Stimulated activated memory B cell treated with anti-CD40 and anti-IgM and Interleukin-4, amounts not matched to agents 10 μg/mL and 1 μg/mL and 100 μg/mL, for 72 hours (primary cell): ENCODE measurements around the gene CCDC149.

Source experiments
- ATAC-seq: fragments of 150-1000 bp; cut with Tn5 transposase; 2 replicates; pipeline ENCODE4 v1.10.0; 2021
- H3K27ac Mint-ChIP-seq: one replicate; pipeline ENCODE4 v1.8.0; 2022; ENCODE audit warnings: mild to moderate bottlenecking, mixed read lengths
- H3K27me3 Mint-ChIP-seq: one replicate; pipeline ENCODE4 v1.8.0; 2022; ENCODE audit warnings: mixed read lengths
- H3K36me3 Mint-ChIP-seq: one replicate; pipeline ENCODE4 v1.8.0; 2022; ENCODE audit warnings: mixed read lengths
- H3K4me1 Mint-ChIP-seq: one replicate; pipeline ENCODE4 v1.8.0; 2022; ENCODE audit warnings: mixed read lengths
- H3K4me3 Mint-ChIP-seq: one replicate; pipeline ENCODE4 v1.8.0; 2022; ENCODE audit warnings: mild to moderate bottlenecking, moderate library complexity, mixed read lengths
- H3K9me3 Mint-ChIP-seq: one replicate; pipeline ENCODE4 v1.8.0; 2022; ENCODE audit warnings: mixed read lengths

Gene CCDC149

DNA sequence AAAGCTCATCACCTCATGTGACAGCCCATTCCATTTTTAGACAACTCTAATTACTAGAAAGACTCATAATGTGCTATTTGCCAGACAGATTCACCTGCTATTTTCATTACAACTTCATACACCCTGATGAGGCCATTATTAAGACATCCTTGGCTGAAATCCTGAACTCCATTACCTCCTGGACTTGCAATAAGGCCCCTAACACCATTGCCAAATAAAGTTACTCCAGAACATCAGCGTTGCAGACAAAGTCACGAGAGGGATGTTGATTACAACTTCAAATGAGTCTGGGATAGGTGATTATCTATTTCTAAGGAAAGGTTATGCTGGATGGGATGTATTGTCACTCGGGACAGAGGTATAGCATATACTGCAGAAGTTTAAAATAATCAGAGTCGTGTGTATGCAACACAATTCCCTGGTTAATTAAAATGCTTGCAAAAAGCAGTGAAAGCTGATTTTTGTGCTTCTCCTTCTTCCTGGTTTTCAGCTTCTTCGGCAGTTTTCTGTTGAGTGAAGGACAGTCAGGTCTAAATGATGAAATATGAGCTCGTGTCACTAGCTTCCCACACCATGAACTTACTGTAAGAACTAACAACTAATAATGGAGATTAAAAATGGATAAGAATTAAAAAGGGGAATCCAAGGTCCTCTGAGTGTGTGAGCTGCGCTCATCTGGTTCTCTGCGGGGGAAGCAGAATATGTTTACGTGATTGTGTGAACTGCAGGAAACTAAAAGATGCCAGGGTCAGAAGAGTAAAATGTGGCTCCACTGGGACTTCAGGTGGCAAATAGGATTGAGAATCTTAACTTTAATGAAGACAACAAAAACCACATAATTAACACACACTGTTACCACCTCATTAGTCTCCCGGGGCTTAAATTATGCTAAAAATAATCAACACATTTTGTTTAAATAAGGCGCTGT lies 135.0 kb downstream of the CCDC149 start:
- H3K36me3 Mint-ChIP-seq, result no peaks in the 10 kb centered on the region
- H3K9me3 Mint-ChIP-seq, result no peaks in the 10 kb centered on the region
- H3K4me1 Mint-ChIP-seq, result no peaks in the 10 kb centered on the region
- no peak for ATAC-seq
- H3K27me3 Mint-ChIP-seq, result no peaks in the 10 kb centered on the region
- no peak overlapping the region for H3K4me3 Mint-ChIP-seq
- H3K27ac Mint-ChIP-seq, result no peak overlapping the region

GRCh38 chr4:24775750-24776149 lies 137.1 kb downstream of the CCDC149 start:
- Mint-ChIP-seq H3K27ac (no peak overlapping the region), H3K4me1 (no peaks in the 10 kb centered on the region), H3K27me3 (no peaks in the 10 kb centered on the region), H3K4me3 (no peak overlapping the region), H3K9me3 (no peaks in the 10 kb centered on the region), H3K36me3 (no peaks in the 10 kb centered on the region)
- ATAC-seq, result no peak

GRCh38 chr4:24775032-24775605 lies 137.7 kb downstream of the CCDC149 start:
- H3K27me3 Mint-ChIP-seq, result no peaks in the 10 kb centered on the region
- H3K36me3 Mint-ChIP-seq, result no peaks in the 10 kb centered on the region
- no peaks in the 10 kb centered on the region for H3K9me3 Mint-ChIP-seq
- no peaks in the 10 kb centered on the region for H3K4me1 Mint-ChIP-seq
- ATAC-seq, result no peak
- no peak overlapping the region for H3K4me3 Mint-ChIP-seq
- H3K27ac Mint-ChIP-seq, result no peak overlapping the region

GRCh38 chr4:24774452-24774851 lies 138.4 kb downstream of the CCDC149 start:
- ATAC-seq, result no peak
- Mint-ChIP-seq H3K9me3 (no peaks in the 10 kb centered on the region), H3K4me3 (no peak overlapping the region), H3K27me3 (no peaks in the 10 kb centered on the region), H3K27ac (no peak overlapping the region), H3K36me3 (no peaks in the 10 kb centered on the region), H3K4me1 (no peaks in the 10 kb centered on the region)

- no peak for ATAC-seq
- no peaks in the 10 kb centered on the region for H3K36me3 Mint-ChIP-seq
- no peaks in the 10 kb centered on the region for H3K4me1 Mint-ChIP-seq
- no peaks in the 10 kb centered on the region for H3K9me3 Mint-ChIP-seq
- no peaks in the 10 kb centered on the region for H3K27me3 Mint-ChIP-seq
- no peak overlapping the region for H3K27ac Mint-ChIP-seq
- no peak overlapping the region for H3K4me3 Mint-ChIP-seq
These were observed 139.9 kb downstream of the CCDC149 start for GRCh38 chr4:24772952-24773351.

DNA sequence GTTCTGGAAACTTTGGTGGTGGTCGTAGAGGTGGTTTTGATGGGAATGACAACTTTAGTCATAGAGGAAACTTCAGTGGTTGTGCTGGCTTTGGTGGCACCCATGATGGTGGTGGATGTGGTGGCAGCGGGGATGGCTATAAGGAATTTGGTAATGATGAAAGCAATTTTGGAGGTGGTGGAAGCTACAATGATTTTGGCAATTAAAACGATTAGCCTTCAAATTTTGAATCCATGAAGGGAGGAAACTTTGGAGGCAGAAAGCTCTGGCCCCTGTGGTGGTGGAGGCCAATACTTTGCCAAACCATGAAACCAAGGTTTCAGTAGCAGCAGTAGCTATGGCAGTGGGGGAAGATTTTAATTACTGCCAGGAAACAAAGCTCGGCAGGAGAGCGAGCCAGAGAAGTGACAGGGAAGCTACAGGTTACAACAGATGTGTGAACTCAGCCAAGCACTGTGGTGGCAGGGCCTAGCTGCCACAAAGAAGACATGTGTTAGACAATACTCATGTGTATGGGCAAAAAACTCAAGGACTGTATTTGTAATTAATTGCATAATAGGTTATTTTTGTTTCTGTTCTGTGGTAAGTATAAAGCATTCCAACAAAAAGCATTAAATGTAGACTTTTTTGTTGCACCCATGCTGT lies 140.7 kb downstream of the CCDC149 start:
- Mint-ChIP-seq H3K9me3 (no peaks in the 10 kb centered on the region), H3K27ac (no peak overlapping the region), H3K4me3 (no peak overlapping the region), H3K36me3 (no peaks in the 10 kb centered on the region), H3K4me1 (no peaks in the 10 kb centered on the region), H3K27me3 (no peaks in the 10 kb centered on the region)
- no peak for ATAC-seq

DNA sequence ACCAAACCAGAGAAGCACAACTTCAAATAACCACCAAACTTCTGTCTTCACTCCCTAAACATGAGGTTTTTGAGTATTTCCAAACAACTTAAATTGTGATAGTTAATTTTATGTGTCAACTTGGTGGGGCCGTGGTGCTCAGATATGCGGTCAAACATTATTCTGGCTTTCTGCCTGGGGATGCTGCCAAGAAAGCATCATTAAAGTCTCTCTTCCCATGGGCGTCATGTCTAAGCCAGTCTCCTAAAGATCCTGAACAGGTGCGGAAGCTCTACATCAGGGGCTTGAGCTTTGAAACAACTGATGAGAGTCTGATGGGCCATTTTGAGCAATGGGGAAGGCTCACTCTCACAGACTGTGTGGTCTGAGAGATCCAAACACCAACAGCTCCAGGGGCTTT lies 141.6 kb downstream of the CCDC149 start:
- no peak overlapping the region for H3K4me3 Mint-ChIP-seq
- no peaks in the 10 kb centered on the region for H3K9me3 Mint-ChIP-seq
- no peak for ATAC-seq
- no peaks in the 10 kb centered on the region for H3K27me3 Mint-ChIP-seq
- no peaks in the 10 kb centered on the region for H3K4me1 Mint-ChIP-seq
- H3K27ac Mint-ChIP-seq, result no peak overlapping the region
- no peaks in the 10 kb centered on the region for H3K36me3 Mint-ChIP-seq

- no peaks in the 10 kb centered on the region for H3K27me3 Mint-ChIP-seq
- no peaks in the 10 kb centered on the region for H3K4me1 Mint-ChIP-seq
- no peak overlapping the region for H3K4me3 Mint-ChIP-seq
- no peak overlapping the region for H3K27ac Mint-ChIP-seq
- ATAC-seq, result no peak
- H3K9me3 Mint-ChIP-seq, result no peaks in the 10 kb centered on the region
- no peaks in the 10 kb centered on the region for H3K36me3 Mint-ChIP-seq
These were observed 142.2 kb downstream of the CCDC149 start for GRCh38 chr4:24770667-24771066.

GRCh38 chr4:24770032-24770584 lies 142.7 kb downstream of the CCDC149 start:
- no peaks in the 10 kb centered on the region for H3K36me3 Mint-ChIP-seq
- ATAC-seq, result peak; percentile 31
- no peak overlapping the region for H3K27ac Mint-ChIP-seq

DNA sequence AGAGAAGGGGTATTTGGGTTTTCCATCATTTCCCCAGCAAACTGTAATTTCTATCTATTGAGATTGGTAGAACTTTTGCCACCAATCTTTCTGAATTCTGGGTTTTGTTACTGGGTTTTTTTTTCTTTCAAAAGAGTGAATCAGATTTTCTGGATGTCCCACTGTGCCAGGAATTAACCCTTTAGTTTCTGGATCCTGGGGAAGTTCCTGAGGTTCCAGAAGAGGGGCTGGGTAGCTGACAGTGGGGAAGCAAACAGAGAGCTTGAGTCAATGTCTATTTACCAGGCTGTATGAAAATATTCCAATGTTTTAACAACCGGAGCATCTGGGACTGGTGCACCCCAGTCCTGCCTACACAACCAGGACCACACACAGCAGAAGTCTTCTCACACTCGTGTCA lies 143.3 kb downstream of the CCDC149 start:
- Mint-ChIP-seq H3K27me3 (no peaks in the 10 kb centered on the region), H3K4me1 (no peaks in the 10 kb centered on the region), H3K27ac (no peak overlapping the region), H3K9me3 (no peaks in the 10 kb centered on the region), H3K36me3 (no peaks in the 10 kb centered on the region), H3K4me3 (no peak overlapping the region)
- no peak for ATAC-seq

More at GRCh38 chr4:24770032-24770584, 142.7 kb downstream of the CCDC149 start:
- H3K9me3 Mint-ChIP-seq, result no peaks in the 10 kb centered on the region
- H3K4me3 Mint-ChIP-seq, result no peak overlapping the region
- no peaks in the 10 kb centered on the region for H3K4me1 Mint-ChIP-seq
- no peaks in the 10 kb centered on the region for H3K27me3 Mint-ChIP-seq

- Mint-ChIP-seq H3K36me3 (no peaks in the 10 kb centered on the region), H3K4me3 (no peak overlapping the region), H3K27me3 (no peaks in the 10 kb centered on the region), H3K4me1 (no peaks in the 10 kb centered on the region), H3K9me3 (no peaks in the 10 kb centered on the region), H3K27ac (no peak overlapping the region)
- no peak for ATAC-seq
These were observed 144.2 kb downstream of the CCDC149 start for GRCh38 chr4:24768604-24769003.

GRCh38 chr4:24768006-24768405 lies 144.8 kb downstream of the CCDC149 start:
- Mint-ChIP-seq H3K27ac (no peak overlapping the region), H3K4me3 (no peak overlapping the region), H3K27me3 (no peaks in the 10 kb centered on the region), H3K9me3 (no peaks in the 10 kb centered on the region), H3K4me1 (no peaks in the 10 kb centered on the region), H3K36me3 (no peaks in the 10 kb centered on the region)
- no peak for ATAC-seq

GRCh38 chr4:24765376-24765988 lies 147.4 kb downstream of the CCDC149 start:
- no peak for ATAC-seq
- Mint-ChIP-seq H3K27me3 (no peaks in the 10 kb centered on the region), H3K9me3 (no peaks in the 10 kb centered on the region), H3K36me3 (no peaks in the 10 kb centered on the region), H3K4me1 (no peaks in the 10 kb centered on the region), H3K27ac (no peak overlapping the region), H3K4me3 (no peak overlapping the region)

GRCh38 chr4:24764345-24764744 lies 148.5 kb downstream of the CCDC149 start:
- Mint-ChIP-seq H3K4me1 (no peaks in the 10 kb centered on the region), H3K4me3 (no peak overlapping the region), H3K27me3 (no peaks in the 10 kb centered on the region), H3K27ac (no peak overlapping the region), H3K9me3 (no peaks in the 10 kb centered on the region), H3K36me3 (no peaks in the 10 kb centered on the region)
- no peak for ATAC-seq

DNA sequence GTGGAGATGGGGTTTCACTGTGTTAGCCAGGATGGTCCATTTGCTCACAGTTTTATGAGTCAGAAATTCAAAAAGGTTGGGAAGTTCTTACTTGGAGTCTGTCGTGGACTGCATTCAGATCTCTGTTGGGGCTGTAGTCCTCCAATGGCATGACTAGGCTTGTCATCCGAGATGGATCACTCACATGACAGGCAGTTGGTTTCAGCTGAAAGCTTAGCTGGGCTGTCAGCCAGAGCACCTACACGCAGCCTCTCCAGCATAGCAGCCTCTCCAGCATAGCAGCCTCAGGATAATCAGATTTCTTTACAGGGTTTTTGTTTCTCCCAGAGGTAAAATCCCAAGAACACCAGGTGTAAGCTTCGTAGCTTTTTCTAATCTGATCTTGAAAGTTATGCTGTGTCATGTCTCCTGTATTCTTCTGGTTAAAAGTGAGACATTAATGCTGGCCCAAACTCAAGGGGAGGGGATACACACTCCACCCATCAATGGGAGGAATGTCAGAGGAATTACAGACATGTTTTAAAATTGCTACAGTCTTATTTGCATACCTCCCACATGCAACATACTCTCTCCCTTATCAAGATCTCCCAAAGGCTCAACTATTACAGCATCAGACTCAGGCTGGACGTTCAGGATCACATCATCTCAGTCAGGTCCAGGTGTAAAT lies 149.1 kb downstream of the CCDC149 start:
- H3K36me3 Mint-ChIP-seq, result no peaks in the 10 kb centered on the region
- no peak overlapping the region for H3K27ac Mint-ChIP-seq
- peaks cover 2% of the 10 kb centered on the region for H3K9me3 Mint-ChIP-seq
- H3K4me3 Mint-ChIP-seq, result no peak overlapping the region
- ATAC-seq, result no peak
- no peaks in the 10 kb centered on the region for H3K4me1 Mint-ChIP-seq
- no peaks in the 10 kb centered on the region for H3K27me3 Mint-ChIP-seq
